OCI-LY1 (cell line): Measurements from ENCODE around the gene APOBEC4.

Experiments used
- H2AFZ ChIP-seq: fragments of 200-600 bp; sonication (generic), shearing (Covaris generic); 2 replicates; pipeline ENCODE4 v1.6.0; 2014; ENCODE audit warnings: antibody characterized with exemption, mild to moderate bottlenecking, low read length
- H3F3A ChIP-seq: fragments of 200-600 bp; sonication (generic), shearing (Covaris generic); 2 replicates; pipeline ENCODE4 v1.6.0; 2014; ENCODE audit warnings: mild to moderate bottlenecking, antibody characterized with exemption, low read length, moderate library complexity; ENCODE audit not compliant: insufficient read depth
- H3K27ac ChIP-seq: fragments of 200-600 bp; sonication (generic); 2 replicates; pipeline ENCODE4 v1.5.1; 2014; ENCODE audit warnings: low read length, mixed run types, mild to moderate bottlenecking, low read depth; ENCODE audit not compliant: poor library complexity, severe bottlenecking
- H3K27me3 ChIP-seq: fragments of 200-600 bp; sonication (generic); 2 replicates; pipeline ENCODE4 v1.6.0; 2014; ENCODE audit warnings: antibody characterized with exemption, mild to moderate bottlenecking, low read length, moderate library complexity; ENCODE audit not compliant: insufficient read depth
- H3K36me3 ChIP-seq: fragments of 200-600 bp; sonication (generic); 2 replicates; pipeline ENCODE4 v1.6.1; 2014; ENCODE audit warnings: mild to moderate bottlenecking, antibody characterized with exemption, low read length, moderate library complexity, mixed read lengths; ENCODE audit not compliant: insufficient read depth
- H3K4me1 ChIP-seq: fragments of 200-600 bp; sonication (generic); 2 replicates; pipeline ENCODE4 v1.5.1; 2014; ENCODE audit warnings: mild to moderate bottlenecking, low read length, moderate library complexity; ENCODE audit not compliant: insufficient read depth, severe bottlenecking
- H3K4me2 ChIP-seq: fragments of 200-600 bp; sonication (generic), shearing (Covaris generic); 2 replicates; pipeline ENCODE4 v1.6.1; 2014; ENCODE audit warnings: low read length
- H3K4me3 ChIP-seq: fragments of 200-600 bp; sonication (generic); 2 replicates; pipeline ENCODE4 v1.5.1; 2014; ENCODE audit warnings: low read length, low read depth, mild to moderate bottlenecking, mixed read lengths; ENCODE audit not compliant: poor library complexity, severe bottlenecking
- H3K79me2 ChIP-seq: fragments of 200-600 bp; shearing (Covaris generic); 2 replicates; pipeline ENCODE4 v1.6.1; 2016; ENCODE audit warnings: mixed run types, low read length, mixed read lengths; ENCODE audit not compliant: insufficient read depth
- H3K9ac ChIP-seq: fragments of 200-600 bp; sonication (generic), shearing (Covaris generic); 2 replicates; pipeline ENCODE4 v1.6.1; 2014; ENCODE audit warnings: mild to moderate bottlenecking, low read length, mixed read lengths
- H3K9me2 ChIP-seq: fragments of 200-600 bp; sonication (generic), shearing (Covaris generic); 2 replicates; pipeline ENCODE4 v1.6.1; 2014; ENCODE audit warnings: low read depth, mild to moderate bottlenecking, low read length, mixed read lengths
- H3K9me3 ChIP-seq: fragments of 200-600 bp; shearing (Covaris generic); 2 replicates; pipeline ENCODE4 v1.6.1; 2014; ENCODE audit warnings: low read length, mixed read lengths
- H4K20me1 ChIP-seq: fragments of 200-600 bp; sonication (generic), shearing (Covaris generic); 2 replicates; pipeline ENCODE4 v1.6.0; 2016; ENCODE audit warnings: mild to moderate bottlenecking, low read length; ENCODE audit not compliant: insufficient read depth
- CTCF ChIP-seq: fragments of 200-600 bp; sonication (generic), shearing (Covaris generic); IDR thresholded peaks from 2 replicates; pipeline ENCODE4 v1.5.1; 2017; ENCODE audit warnings: mild to moderate bottlenecking, antibody characterized with exemption, low read length, moderate library complexity, mixed read lengths
- EZH2 ChIP-seq: fragments of 200-600 bp; sonication (generic), shearing (Covaris generic); IDR thresholded peaks from 2 replicates; pipeline ENCODE4 v1.8.0; 2017; ENCODE audit warnings: borderline replicate concordance, mixed run types, mild to moderate bottlenecking, antibody characterized with exemption, low read length, moderate library complexity, mixed read lengths

Gene APOBEC4

GRCh38 chr1:183638649-183639387, 14.3 kb downstream of the APOBEC4 start:
- Histone ChIP-seq H3K4me2 (no peak overlapping the region), H4K20me1 (no peaks in the 10 kb centered on the region), H3F3A (peaks cover 3% of the 10 kb centered on the region; the same call in 1 of the 2 replicates), H3K9ac (no peak overlapping the region), H3K4me1 (peaks cover 12% of the 10 kb centered on the region), H3K27ac (no peak overlapping the region), H3K36me3 (no peaks in the 10 kb centered on the region), H3K9me3 (no peaks in the 10 kb centered on the region), H3K4me3 (no peak overlapping the region), H2AFZ (no peak overlapping the region), H3K9me2 (no peaks in the 10 kb centered on the region), H3K79me2 (peaks cover 13% of the 10 kb centered on the region), H3K27me3 (no peaks in the 10 kb centered on the region)
- no peak for TF ChIP-seq EZH2
- TF ChIP-seq CTCF, result no peak

GRCh38 chr1:183636783-183637182, 16.3 kb downstream of the APOBEC4 start:
- no peak overlapping the region for H2AFZ ChIP-seq
- H3K4me1 ChIP-seq, result peaks cover 32% of the 10 kb centered on the region
- peaks cover 14% of the 10 kb centered on the region; the same call in 1 of the 2 replicates for H3K36me3 ChIP-seq
- TF ChIP-seq CTCF, result no peak
- no peak for TF ChIP-seq EZH2
- H3K27me3 ChIP-seq, result no peaks in the 10 kb centered on the region
- H3F3A ChIP-seq, result peaks cover 3% of the 10 kb centered on the region; the same call in 1 of the 2 replicates
- H3K4me2 ChIP-seq, result 0 out of 2 replicates have a peak overlapping the region, but pooled peaks have one; percentile 76
- no peaks in the 10 kb centered on the region for H4K20me1 ChIP-seq
- H3K9me2 ChIP-seq, result no peaks in the 10 kb centered on the region
- no peak overlapping the region for H3K4me3 ChIP-seq
- no peak overlapping the region for H3K9ac ChIP-seq
- no peak overlapping the region for H3K27ac ChIP-seq
- peaks cover 31% of the 10 kb centered on the region for H3K79me2 ChIP-seq
- H3K9me3 ChIP-seq, result no peaks in the 10 kb centered on the region

- no peaks in the 10 kb centered on the region for H3K27me3 ChIP-seq
- H3K79me2 ChIP-seq, result peaks cover 31% of the 10 kb centered on the region
- H2AFZ ChIP-seq, result peak overlapping the region; percentile 35; the same call in 1 of the 2 replicates
- peaks cover 33% of the 10 kb centered on the region for H3K4me1 ChIP-seq
- H3K9me2 ChIP-seq, result no peaks in the 10 kb centered on the region
- H3K9ac ChIP-seq, result peak overlapping the region; percentile 34; the same call in 1 of the 2 replicates
- peaks cover 3% of the 10 kb centered on the region; the same call in 1 of the 2 replicates for H3F3A ChIP-seq
- TF ChIP-seq CTCF, result no peak
- no peak for TF ChIP-seq EZH2
- no peaks in the 10 kb centered on the region for H3K9me3 ChIP-seq
- peak overlapping the region; percentile 89 for H3K4me3 ChIP-seq
- H3K4me2 ChIP-seq, result peak overlapping the region; percentile 76
- no peak overlapping the region for H3K27ac ChIP-seq
- H3K36me3 ChIP-seq, result peaks cover 16% of the 10 kb centered on the region; the same call in 1 of the 2 replicates
- no peaks in the 10 kb centered on the region for H4K20me1 ChIP-seq
Observed at GRCh38 chr1:183636334-183636682, 16.8 kb downstream of the APOBEC4 start.
